A673 (cell line): Measurements from ENCODE around the gene ENTHD1.

Experiments used
- EZH2 ChIP-seq: fragments of 200-600 bp; sonication (generic); IDR thresholded peaks from 2 replicates; pipeline ENCODE4 v1.6.1; 2017; ENCODE audit warnings: borderline replicate concordance, low read depth, mild to moderate bottlenecking, mixed read lengths, antibody characterized with exemption, low read length; ENCODE audit not compliant: poor library complexity, severe bottlenecking
- TF ChIP-seq, protein P1 (sequence below): fragments of 300-800, 200-600 bp; sonication (generic); conservative IDR thresholded peaks from 2 replicates; pipeline ENCODE4 v1.5.1; 2017; ENCODE audit warnings: low read depth, mild to moderate bottlenecking, antibody characterized with exemption, low read length, moderate library complexity, mixed read lengths

DNA sequence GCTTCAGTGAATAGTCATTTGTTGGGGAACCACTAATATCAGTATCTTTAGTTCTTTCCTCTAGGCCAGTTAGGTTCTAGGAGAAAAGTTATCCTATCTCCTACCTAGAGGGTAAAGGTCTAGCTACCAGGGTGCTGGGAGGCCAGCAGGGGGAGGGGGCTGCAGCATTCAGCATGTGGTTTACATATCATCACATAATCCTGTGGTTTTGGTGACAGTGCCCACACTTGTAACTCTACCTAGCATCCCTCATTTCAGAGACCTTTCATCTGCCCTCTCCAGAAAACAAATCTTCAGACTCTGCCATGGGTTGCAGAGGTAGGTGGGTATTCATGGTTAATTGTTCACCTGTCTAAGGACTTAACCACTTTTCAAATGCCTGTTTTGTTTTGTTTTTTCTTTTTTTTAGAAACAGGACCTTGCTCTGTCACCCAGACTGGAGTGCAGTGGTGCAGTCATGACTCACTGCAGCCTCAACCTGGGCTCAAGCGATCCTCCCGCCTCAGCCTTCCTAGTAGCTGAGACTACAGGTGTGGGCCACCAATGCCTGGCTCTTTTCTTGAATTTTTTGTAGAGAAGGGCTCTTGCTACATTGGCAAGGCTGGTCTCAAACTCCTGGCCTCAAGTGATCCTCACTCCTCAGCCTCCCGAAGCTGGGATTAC, 146.8 kb downstream of the ENTHD1 start:
- TF ChIP-seq, protein P1, sequence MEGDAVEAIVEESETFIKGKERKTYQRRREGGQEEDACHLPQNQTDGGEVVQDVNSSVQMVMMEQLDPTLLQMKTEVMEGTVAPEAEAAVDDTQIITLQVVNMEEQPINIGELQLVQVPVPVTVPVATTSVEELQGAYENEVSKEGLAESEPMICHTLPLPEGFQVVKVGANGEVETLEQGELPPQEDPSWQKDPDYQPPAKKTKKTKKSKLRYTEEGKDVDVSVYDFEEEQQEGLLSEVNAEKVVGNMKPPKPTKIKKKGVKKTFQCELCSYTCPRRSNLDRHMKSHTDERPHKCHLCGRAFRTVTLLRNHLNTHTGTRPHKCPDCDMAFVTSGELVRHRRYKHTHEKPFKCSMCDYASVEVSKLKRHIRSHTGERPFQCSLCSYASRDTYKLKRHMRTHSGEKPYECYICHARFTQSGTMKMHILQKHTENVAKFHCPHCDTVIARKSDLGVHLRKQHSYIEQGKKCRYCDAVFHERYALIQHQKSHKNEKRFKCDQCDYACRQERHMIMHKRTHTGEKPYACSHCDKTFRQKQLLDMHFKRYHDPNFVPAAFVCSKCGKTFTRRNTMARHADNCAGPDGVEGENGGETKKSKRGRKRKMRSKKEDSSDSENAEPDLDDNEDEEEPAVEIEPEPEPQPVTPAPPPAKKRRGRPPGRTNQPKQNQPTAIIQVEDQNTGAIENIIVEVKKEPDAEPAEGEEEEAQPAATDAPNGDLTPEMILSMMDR, result no peak
- TF ChIP-seq EZH2, result no peak
